Adrenal gland (tissue), 12 donors: ENCODE measurements around the gene MAGI2. TPM values are rescaled to one million over a fixed set of nuclear protein-coding genes. Genes with fewer than 3 reads are reported as not detected.

ENCODE experiments used
- DNase-seq, 7 donors: peaks; one replicate each; pipeline ENCODE4 v3.0.0-alpha.2; 2019 to 2020
- H3K27ac ChIP-seq, 5 donors: fragments of 200-600 bp; sonication (generic) in 4 of 5; 1 replicate in 3 of 5; 2 replicates in 2 of 5; pipeline versions ENCODE4 v1.5.1 to v1.8.0; 2016 to 2020; ENCODE audit warnings: mild to moderate bottlenecking in 1 of 5
- H3K27me3 ChIP-seq: fragments of 200-600 bp; 2 replicates; pipeline ENCODE4 v1.8.0; 2021
- H3K36me3 ChIP-seq, 2 donors: fragments of 200-600 bp; replicated peaks in 1 of 2; 1 replicate in 1 of 2; 2 replicates in 1 of 2; pipeline versions ENCODE4 v1.5.1 to v1.8.0; 2018 to 2022
- H3K4me1 ChIP-seq, 2 donors: fragments of 200-600 bp; replicated peaks in 1 of 2; 1 replicate in 1 of 2; 2 replicates in 1 of 2; pipeline versions ENCODE4 v1.5.1 to v1.8.0; 2018 to 2021
- H3K4me3 ChIP-seq, 4 donors: fragments of 200-600 bp; sonication (generic) in 3 of 4; one replicate each; pipeline ENCODE4 v1.5.1; 2016 to 2018
- H3K9me3 ChIP-seq, 3 donors: fragments of 200-600 bp; sonication (generic) in 1 of 3; replicated peaks in 1 of 3; 1 replicate in 2 of 3; 2 replicates in 1 of 3; pipeline versions ENCODE4 v1.5.1 to v1.8.0; 2016 to 2021
- CTCF ChIP-seq, 6 experiments: fragments of 450-650 bp in 4 of 6; fragments of 200-600 bp in 2 of 6; sonication (generic) in 1 of 6; IDR thresholded peaks; 1 replicate in 5 of 6; 2 replicates in 1 of 6; pipeline versions ENCODE4 v1.5.1 to v1.8.0; 2016 to 2021; ENCODE audit warnings: antibody characterized with exemption in 6 of 6, mild to moderate bottlenecking in 2 of 6, moderate library complexity in 1 of 6
- POLR2A ChIP-seq, 2 donors: fragments of 450-650 bp; IDR thresholded peaks; one replicate each; pipeline ENCODE4 v1.6.1; 2017; ENCODE audit warnings: antibody characterized with exemption in 2 of 2, mild to moderate bottlenecking in 2 of 2, moderate library complexity in 1 of 2
- WGBS, 4 donors: extraction: QIAGEN DNeasy Blood & Tissue Kit in 2 of 4; methylation state at CpG; one replicate each; pipeline versions ENCODE4 v1.1.5 to v1.1.7; 2013 to 2017; 5-methylcytosine and 5-hydroxymethylcytosine counted together
- intact Hi-C, 2 donors: fragments of 100-400 bp; cut with DNase I; formaldehyde crosslinking; loops; one replicate each; pipeline versions ENCODE4 v1.14.1 to v1.15.0; 2022 to 2023
- polyA plus RNA-seq, 3 donors: library from polyadenylated mRNA; stranded (reverse); fragments of 200-250 nt in 2 of 3; fragments of 350-450 nt in 1 of 3; fragmentation: Illumina TruSeq in 1 of 3; extraction: RNeasy Lipid Tissue Mini Kit (QIAGEN cat#74804) in 1 of 3; gene quantifications; one replicate each; pipeline ENCODE4 v1.2.3, GENCODE V29; 2013 to 2014
- total RNA-seq, 9 donors: library from RNA; depleted of rRNA in 4 of 9; stranded (reverse); fragments of >200 nt in 4 of 9; fragments of 120-200 nt in 1 of 9; fragmentation: NEBNext Ultra II Directional in 1 of 9; extraction: Animal tissue kit (Norgen Biotek cat#: 25700) in 1 of 9; gene quantifications; one replicate each; pipeline versions ENCODE4 v1.1.0 to v1.2.4, GENCODE V29; 2013 to 2023
- donor health status: healthy with polysubstance abuse.
- donor health status: Bipolar disorder and iron deficiency.
- donor health status: DM: yes; HTN: yes; CAD: no.
- donor health status: DM: no; HTN: no; CAD: no.
- donor health status: DM: no; HTN: no; CAD: no.
- donor health status: DM: yes; HTN: yes; CAD: no.

The MAGI2 gene
- total and polyA plus RNA-seq, 12 donors = 3.2 to 37.1 (median 17.1) TPM

GRCh38 chr7:78118470-78118869 lies 1335.0 kb downstream of the MAGI2 start:
- intact Hi-C loops = no loop called here
- no peaks in the 10 kb centered on the region for H3K9me3 ChIP-seq
- H3K27me3 ChIP-seq = no peaks in the 10 kb centered on the region
- no peak overlapping the region for H3K4me3 ChIP-seq
- no peak for DNase-seq
- TF ChIP-seq POLR2A (IDR thresholded peaks at IDR 0.05) = no peak
- no peak for TF ChIP-seq CTCF (IDR thresholded peaks at IDR 0.05)
- 58 to 66% (median 61%) methylated on average over 3 of the region's 3 CpGs for WGBS, 4 donors
- H3K36me3 ChIP-seq = no peaks in the 10 kb centered on the region
- no peaks in the 10 kb centered on the region for H3K4me1 ChIP-seq
- H3K27ac ChIP-seq = no peak overlapping the region

- intact Hi-C loops = no loop called here
- H3K36me3 ChIP-seq = no peaks in the 10 kb centered on the region
- no peaks in the 10 kb centered on the region for H3K27me3 ChIP-seq
- no peaks in the 10 kb centered on the region for H3K4me1 ChIP-seq
- H3K9me3 ChIP-seq = no peaks in the 10 kb centered on the region
- TF ChIP-seq CTCF (IDR thresholded peaks at IDR 0.05) (no peak), POLR2A (IDR thresholded peaks at IDR 0.05) (no peak)
- no peak overlapping the region for H3K27ac ChIP-seq
- no peak overlapping the region for H3K4me3 ChIP-seq
- no peak for DNase-seq
These were observed 1337.6 kb downstream of the MAGI2 start for GRCh38 chr7:78115876-78116275.

- no peaks in the 10 kb centered on the region for H3K9me3 ChIP-seq
- WGBS, 4 donors = 92 to 100% (median 95%) methylated on average over 1 of the region's 1 CpG
- H3K27me3 ChIP-seq = no peaks in the 10 kb centered on the region
- no peak for DNase-seq
- H3K36me3 ChIP-seq = no peaks in the 10 kb centered on the region
- TF ChIP-seq POLR2A (IDR thresholded peaks at IDR 0.05) (no peak), CTCF (IDR thresholded peaks at IDR 0.05) (no peak)
- no peak overlapping the region for H3K4me3 ChIP-seq
- intact Hi-C loops = no loop called here
- no peaks in the 10 kb centered on the region for H3K4me1 ChIP-seq
- no peak overlapping the region for H3K27ac ChIP-seq
These were observed 1338.5 kb downstream of the MAGI2 start for GRCh38 chr7:78114993-78115392.

- no peak overlapping the region for H3K4me3 ChIP-seq
- no peak for DNase-seq
- no peak overlapping the region for H3K27ac ChIP-seq
- no peaks in the 10 kb centered on the region for H3K27me3 ChIP-seq
- no peaks in the 10 kb centered on the region for H3K4me1 ChIP-seq
- 85 to 95% (median 93%) methylated on average over 5 of the region's 5 CpGs for WGBS, 4 donors
- intact Hi-C loops = no loop called here
- no peaks in the 10 kb centered on the region for H3K9me3 ChIP-seq
- TF ChIP-seq POLR2A (IDR thresholded peaks at IDR 0.05) (no peak), CTCF (IDR thresholded peaks at IDR 0.05) (no peak)
- no peaks in the 10 kb centered on the region for H3K36me3 ChIP-seq
These were observed 1341.0 kb downstream of the MAGI2 start for GRCh38 chr7:78112488-78112887.
